Measurements from ENCODE around the gene SORL1.

Gene SORL1

GRCh38 chr11:121652971-121653370 is 200.9 kb downstream of the SORL1 start:
- DNase-seq = peak in 5 of 56 donors; percentile 7 to 44 (median 22)

- peak in 1 of 56 donors; percentile 43 for DNase-seq
These were observed 202.2 kb downstream of the SORL1 start for GRCh38 chr11:121654259-121654842.

GRCh38 chr11:121654843-121655536 is 202.9 kb downstream of the SORL1 start:
- DNase-seq = peak in 8 of 56 donors; percentile 38 to 62 (median 50)

- DNase-seq = peak in 55 of 56 donors; percentile 58 to 96 (median 86)
These were observed 203.6 kb downstream of the SORL1 start for GRCh38 chr11:121655537-121656327.

- peak in 11 of 56 donors; percentile 16 to 57 (median 49) for DNase-seq
These were observed 204.4 kb downstream of the SORL1 start for GRCh38 chr11:121656328-121657090.

- DNase-seq = peak in 1 of 56 donors; percentile 15
These were observed 205.0 kb downstream of the SORL1 start for GRCh38 chr11:121657146-121657545.

- no peak for DNase-seq
These were observed 207.7 kb downstream of the SORL1 start for GRCh38 chr11:121659811-121660210.

GRCh38 chr11:121661880-121662486 is 209.9 kb downstream of the SORL1 start:
- no peak for DNase-seq

GRCh38 chr11:121664144-121664543 is 212.0 kb downstream of the SORL1 start:
- DNase-seq = no peak

GRCh38 chr11:121665206-121665838 is 213.2 kb downstream of the SORL1 start:
- no peak for DNase-seq

GRCh38 chr11:121667836-121668235 is 215.7 kb downstream of the SORL1 start:
- DNase-seq = no peak

- DNase-seq = no peak
These were observed 217.3 kb downstream of the SORL1 start for GRCh38 chr11:121669422-121669821.

- DNase-seq = no peak
These were observed 218.2 kb downstream of the SORL1 start for GRCh38 chr11:121670266-121670665.

- peak in 1 of 56 donors; percentile 74 for DNase-seq
These were observed 218.7 kb downstream of the SORL1 start for GRCh38 chr11:121670805-121671282.

- DNase-seq = peak in 32 of 56 donors; percentile 21 to 77 (median 49)
These were observed 219.4 kb downstream of the SORL1 start for GRCh38 chr11:121671283-121672168.

- no peak for DNase-seq
These were observed 220.7 kb downstream of the SORL1 start for GRCh38 chr11:121672630-121673487.

- no peak for DNase-seq
These were observed 229.6 kb downstream of the SORL1 start for GRCh38 chr11:121681550-121682268.

Measured in nucleus accumbens (tissue), 56 donors.